Measurements from ENCODE around the gene GAS2L3.
"Not testable (repeated sequence)": the region's sequence is repeated elsewhere in the genome, so short reads cannot be mapped to it uniquely, and the experiment has no call there.

Gene GAS2L3

GRCh38 chr12:100573292-100574186 lies at the start of gene GAS2L3:
TSS of gene GAS2L3 (plus strand) at chr12:100573684. CDS start at chr12:100594905, 21,221 bp downstream.
- DNase-seq, result peak; percentile 17

GRCh38 chr12:100528034-100528433 lies 45.5 kb upstream of the GAS2L3 start:
- no peak for DNase-seq

GRCh38 chr12:100528471-100529127 lies 44.9 kb upstream of the GAS2L3 start:
- DNase-seq, result no peak

GRCh38 chr12:100529756-100530350 lies 43.6 kb upstream of the GAS2L3 start:
- DNase-seq, result no peak

- DNase-seq, result no peak
Observed at GRCh38 chr12:100533376-100533775, 40.1 kb upstream of the GAS2L3 start.

- DNase-seq, result no peak
Observed at GRCh38 chr12:100534625-100535227, 38.8 kb upstream of the GAS2L3 start.

- no peak for DNase-seq
Observed at GRCh38 chr12:100539202-100539601, 34.3 kb upstream of the GAS2L3 start.

GRCh38 chr12:100544165-100544564 lies 29.3 kb upstream of the GAS2L3 start:
- no peak for DNase-seq

- no peak for DNase-seq
Observed at GRCh38 chr12:100545092-100545491, 28.4 kb upstream of the GAS2L3 start.

- DNase-seq, result no peak
Observed at GRCh38 chr12:100553936-100554335, 19.5 kb upstream of the GAS2L3 start.

GRCh38 chr12:100554608-100555077 lies 18.8 kb upstream of the GAS2L3 start:
- no peak for DNase-seq

- no peak for DNase-seq
Observed at GRCh38 chr12:100555722-100556121, 17.8 kb upstream of the GAS2L3 start.

GRCh38 chr12:100557357-100557756 lies 16.1 kb upstream of the GAS2L3 start:
- DNase-seq, result no peak

GRCh38 chr12:100559261-100559660 lies 14.2 kb upstream of the GAS2L3 start:
- not testable (repeated sequence) for DNase-seq

GRCh38 chr12:100564090-100564489 lies 9.4 kb upstream of the GAS2L3 start:
- DNase-seq, result no peak

GRCh38 chr12:100564905-100565467 lies 8.5 kb upstream of the GAS2L3 start:
- no peak for DNase-seq

- DNase-seq, result no peak
Observed at GRCh38 chr12:100565987-100566545, 7.4 kb upstream of the GAS2L3 start.

GRCh38 chr12:100566887-100567637 lies 6.4 kb upstream of the GAS2L3 start:
- DNase-seq, result no peak

GRCh38 chr12:100567945-100568344 lies 5.5 kb upstream of the GAS2L3 start:
- DNase-seq, result no peak

GRCh38 chr12:100572184-100572583 lies 1.3 kb upstream of the GAS2L3 start:
- DNase-seq, result no peak

GRCh38 chr12:100574187-100575074 lies 947 bp downstream of the GAS2L3 start:
- DNase-seq, result no peak
